Measurements from ENCODE around the gene UACA. TPM values are rescaled to one million over a fixed set of nuclear protein-coding genes. Genes with fewer than 3 reads are reported as not detected.

The UACA gene
- total RNA-seq, 2 donors from 2014 or later, result 18.4 to 30.1 TPM

GRCh38 chr15:70778258-70779076 is 15.1 kb upstream of the UACA start:
- no peaks in the 10 kb centered on the region for H3K4me1 ChIP-seq
- no peaks in the 10 kb centered on the region for H3K36me3 ChIP-seq
- no peak overlapping the region for H3K27ac ChIP-seq
- no peak for DNase-seq (ENCODE audit: low spot score)
- no peak for TF ChIP-seq CTCF (IDR thresholded peaks at IDR 0.05)
- H3K9me3 ChIP-seq, result no peaks in the 10 kb centered on the region
- no peak overlapping the region for H3K4me3 ChIP-seq
- H3K27me3 ChIP-seq, result no peaks in the 10 kb centered on the region

GRCh38 chr15:70777170-70777926 is 14.0 kb upstream of the UACA start:
- TF ChIP-seq CTCF (IDR thresholded peaks at IDR 0.05), result no peak
- DNase-seq (ENCODE audit: low spot score), result no peak
- H3K27ac ChIP-seq, result no peak overlapping the region
- H3K27me3 ChIP-seq, result no peaks in the 10 kb centered on the region
- H3K9me3 ChIP-seq, result no peaks in the 10 kb centered on the region
- no peaks in the 10 kb centered on the region for H3K4me1 ChIP-seq
- H3K4me3 ChIP-seq, result no peak overlapping the region
- no peaks in the 10 kb centered on the region for H3K36me3 ChIP-seq

GRCh38 chr15:70775160-70775559 is 11.8 kb upstream of the UACA start:
- Histone ChIP-seq H3K36me3 (no peaks in the 10 kb centered on the region), H3K27me3 (no peaks in the 10 kb centered on the region), H3K27ac (no peak overlapping the region), H3K4me1 (no peaks in the 10 kb centered on the region), H3K9me3 (no peaks in the 10 kb centered on the region), H3K4me3 (no peak overlapping the region)
- no peak for DNase-seq (ENCODE audit: low spot score)
- no peak for TF ChIP-seq CTCF (IDR thresholded peaks at IDR 0.05)

- H3K9me3 ChIP-seq, result no peaks in the 10 kb centered on the region
- DNase-seq (ENCODE audit: low spot score), result no peak
- H3K4me1 ChIP-seq, result peaks cover 0 to 3% of the 10 kb centered on the region in 2 donors
- no peak overlapping the region for H3K4me3 ChIP-seq
- no peaks in the 10 kb centered on the region for H3K36me3 ChIP-seq
- no peak overlapping the region for H3K27ac ChIP-seq
- no peak for TF ChIP-seq CTCF (IDR thresholded peaks at IDR 0.05)
- no peaks in the 10 kb centered on the region for H3K27me3 ChIP-seq
Observed at GRCh38 chr15:70772402-70772801, 9.0 kb upstream of the UACA start.

- H3K4me3 ChIP-seq, result no peak overlapping the region
- no peak overlapping the region for H3K27ac ChIP-seq
- no peaks in the 10 kb centered on the region for H3K27me3 ChIP-seq
- peaks cover 0 to 3% of the 10 kb centered on the region in 2 donors for H3K4me1 ChIP-seq
- TF ChIP-seq CTCF (IDR thresholded peaks at IDR 0.05), result no peak
- no peaks in the 10 kb centered on the region for H3K9me3 ChIP-seq
- DNase-seq (ENCODE audit: low spot score), result no peak
- H3K36me3 ChIP-seq, result no peaks in the 10 kb centered on the region
Observed at GRCh38 chr15:70770863-70771262, 7.5 kb upstream of the UACA start.
